ENCODE results near the gene FSTL4.

- TF ChIP-seq CTCF (optimal IDR thresholded peaks at IDR 0.05 in 1 of 3, IDR thresholded peaks at IDR 0.05 in 1 of 3, conservative IDR thresholded peaks at IDR 0.05 in 1 of 3; ENCODE audit: extremely low read depth in 1 of 3, insufficient read depth in 2 of 3, low read length in 3 of 3) (no peak), EZH2 (IDR thresholded peaks at IDR 0.05; ENCODE audit: low read length) (no peak)
Measured at GRCh38 chr5:133222979-133223378, 389.4 kb downstream of the FSTL4 start.

Measured in keratinocyte (primary cell).